Right kidney (tissue), 1 donor: ENCODE measurements around the gene UNC79.

Experiments
- DNase-seq: peaks from one replicate; pipeline ENCODE4 v3.0.0-alpha.2; 2016

The UNC79 gene

DNA sequence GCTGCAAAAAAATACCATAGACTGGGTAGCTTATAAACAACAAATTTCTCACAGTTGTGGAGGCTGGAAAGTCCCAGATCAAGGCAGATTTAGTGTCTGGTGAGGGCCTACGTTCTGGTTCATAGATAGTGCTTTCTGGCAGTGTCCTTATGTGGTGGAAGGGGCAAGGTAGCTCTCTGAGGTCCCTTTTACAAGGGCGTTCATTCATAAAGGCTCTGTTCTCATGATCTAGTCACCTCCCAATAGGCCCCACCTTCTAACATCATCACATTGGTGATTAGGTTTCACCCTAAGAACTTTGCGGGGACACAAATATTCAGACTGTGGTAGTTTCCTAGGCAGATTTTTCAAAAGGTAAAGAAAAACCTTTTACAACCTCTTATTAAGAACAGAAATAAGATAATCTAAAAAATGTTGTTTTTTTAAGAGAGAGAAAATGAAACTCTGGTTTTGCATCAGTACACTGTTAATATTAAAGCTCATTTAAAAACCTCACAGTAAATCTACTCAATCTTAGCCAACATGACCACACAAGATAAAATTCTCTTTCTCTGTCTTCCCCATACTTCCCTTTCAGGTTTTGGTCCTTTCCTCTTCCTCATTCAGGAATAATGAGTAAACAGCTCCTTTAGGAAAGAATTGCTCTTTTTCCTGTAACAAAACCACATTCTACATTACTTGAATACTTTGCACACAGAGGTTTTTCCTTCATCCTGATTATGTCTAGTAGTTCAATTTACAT lies 117.5 kb downstream of the UNC79 start:
- no peak for DNase-seq

DNA sequence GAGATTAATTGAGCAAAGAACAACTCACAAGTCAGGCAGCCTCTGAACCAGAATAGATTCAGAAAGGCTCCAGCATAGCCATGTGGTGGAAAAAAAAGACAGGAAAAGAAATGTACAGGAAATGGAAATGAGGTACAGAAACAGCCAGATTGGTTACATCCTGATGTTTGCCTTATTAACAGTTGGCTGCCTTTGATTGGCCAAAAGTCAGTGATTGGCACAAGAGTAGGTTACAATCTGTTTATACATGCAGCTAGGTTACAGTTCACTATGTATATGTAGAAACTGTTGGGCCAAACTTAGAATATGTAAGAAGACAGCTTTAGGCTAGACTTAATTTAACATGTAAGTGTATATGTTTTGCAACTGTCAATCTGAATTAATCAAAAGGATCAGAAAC lies 118.9 kb downstream of the UNC79 start:
- DNase-seq: no peak

DNA sequence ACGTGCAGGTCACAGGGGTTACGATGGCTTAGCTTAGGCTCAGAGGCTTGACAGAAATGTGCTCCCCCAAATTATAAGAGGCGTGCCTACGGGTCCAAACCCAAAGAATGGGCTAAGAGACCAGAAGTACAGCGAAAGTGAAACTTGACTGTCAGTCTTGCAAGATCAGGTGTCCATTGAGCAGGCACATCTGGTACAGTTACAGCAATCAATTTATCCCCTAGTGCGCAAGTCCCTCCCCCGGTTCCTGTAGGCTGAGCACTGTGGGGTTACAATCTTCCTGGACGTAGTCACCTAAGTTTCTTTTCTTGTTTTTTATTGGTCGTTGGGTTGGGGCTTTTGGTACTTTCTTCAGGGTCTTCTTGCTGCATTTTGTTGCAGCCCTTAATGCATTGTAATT lies 134.2 kb downstream of the UNC79 start:
- no peak for DNase-seq

DNA sequence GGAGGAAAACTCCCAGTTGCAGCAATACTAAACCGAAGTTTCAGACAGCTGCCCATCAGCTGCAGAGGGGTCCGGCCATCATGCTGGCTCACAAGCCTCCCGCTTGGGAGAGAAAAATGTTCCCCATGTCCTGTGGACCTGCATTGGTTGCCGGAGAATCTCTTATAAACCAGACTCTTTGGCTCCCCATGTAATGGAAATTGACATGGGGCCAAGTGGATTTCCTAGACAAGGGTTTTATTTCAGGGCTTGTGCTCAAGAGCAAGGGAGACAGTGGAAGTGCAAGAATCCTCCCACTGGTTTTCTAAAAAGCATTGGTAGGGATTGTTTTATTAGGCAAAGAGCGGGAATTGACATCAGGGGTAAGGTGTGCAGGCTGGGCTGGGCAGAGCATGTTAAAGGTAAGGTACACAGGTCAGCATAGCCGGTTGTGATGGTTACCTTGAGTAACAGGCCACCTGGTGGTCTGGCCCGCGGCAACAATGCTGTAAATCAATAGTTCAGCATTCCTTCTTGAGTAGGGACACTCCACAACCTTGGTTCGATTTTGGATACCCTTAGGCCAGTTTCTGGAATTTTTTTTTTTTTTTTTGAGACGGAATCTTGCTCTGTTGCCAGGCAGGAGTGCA lies 135.4 kb downstream of the UNC79 start:
- no peak for DNase-seq

DNA sequence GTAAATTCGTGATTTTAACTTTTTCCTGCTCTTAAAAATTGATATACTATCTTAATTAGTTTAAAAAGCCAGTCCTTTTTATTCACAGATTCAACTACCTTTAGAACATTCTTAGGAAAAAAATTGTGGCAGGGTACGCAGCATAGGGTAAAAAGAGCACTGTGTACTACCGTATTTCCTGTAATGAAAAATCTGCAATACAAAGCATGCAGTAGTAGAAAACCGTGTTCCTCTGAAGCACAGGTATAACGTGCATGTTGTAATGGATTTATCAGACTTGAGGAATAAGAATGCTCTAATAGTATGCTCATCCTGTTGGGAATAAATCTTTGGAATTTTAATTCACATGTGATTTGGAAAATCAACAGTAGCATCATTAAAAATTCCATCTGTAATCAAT lies 140.5 kb downstream of the UNC79 start:
- DNase-seq: no peak

DNA sequence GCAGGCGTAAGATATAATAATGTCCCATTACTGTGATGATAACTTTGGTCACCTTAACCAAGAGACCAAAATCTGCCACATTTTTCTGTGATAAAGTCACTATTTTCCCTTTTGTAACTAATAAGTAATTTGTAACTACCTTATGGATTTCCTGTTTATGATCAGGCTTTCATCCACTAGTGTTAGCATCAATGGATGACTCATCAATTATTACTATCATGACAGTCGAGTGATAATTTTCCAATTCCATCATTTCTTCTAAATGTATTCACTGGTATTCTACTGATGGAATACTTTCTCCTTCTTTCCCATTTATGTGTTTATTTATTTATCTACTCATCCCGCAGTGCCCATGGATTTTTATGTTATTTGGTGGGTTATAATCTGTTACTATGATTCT lies 148.4 kb downstream of the UNC79 start:
- DNase-seq: no peak

DNA sequence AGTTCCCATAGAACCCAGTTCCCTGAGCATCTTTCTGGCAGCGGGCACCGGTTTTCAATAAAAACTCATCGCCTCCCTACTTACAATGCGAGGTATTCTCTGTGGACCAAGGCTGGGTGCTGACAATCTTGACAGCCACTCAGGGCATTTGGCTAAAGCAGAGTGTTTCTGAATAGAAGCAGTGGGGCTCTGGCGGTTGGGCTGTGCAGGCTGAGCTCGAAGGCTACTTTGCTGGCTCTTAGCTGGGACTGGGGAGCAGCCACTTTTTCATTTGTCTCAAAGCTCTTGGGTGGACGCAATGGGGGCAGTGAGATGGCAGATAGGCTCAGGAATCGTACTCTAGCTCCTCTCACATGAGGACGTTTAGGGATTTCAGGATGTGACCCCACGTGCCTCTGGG lies 151.8 kb downstream of the UNC79 start:
- DNase-seq: no peak

DNA sequence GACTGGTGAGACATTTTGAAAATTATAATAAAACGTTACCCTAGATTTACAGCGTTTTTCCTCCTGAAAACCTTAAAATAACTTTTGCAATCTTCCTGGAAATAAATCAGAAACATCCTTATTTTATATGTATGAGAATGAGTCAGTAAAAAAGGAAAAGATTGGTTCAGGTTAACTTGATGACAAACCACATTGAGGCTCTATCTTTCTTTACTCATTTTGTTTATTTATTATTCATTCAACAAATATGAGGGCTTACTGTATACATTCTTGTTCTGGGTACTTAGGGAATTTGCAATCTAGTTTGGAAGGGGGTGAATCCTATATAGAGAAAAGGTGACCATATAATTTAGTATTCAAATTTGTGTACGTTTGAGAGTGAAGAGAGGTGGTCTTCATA lies 156.6 kb downstream of the UNC79 start:
- no peak for DNase-seq

DNA sequence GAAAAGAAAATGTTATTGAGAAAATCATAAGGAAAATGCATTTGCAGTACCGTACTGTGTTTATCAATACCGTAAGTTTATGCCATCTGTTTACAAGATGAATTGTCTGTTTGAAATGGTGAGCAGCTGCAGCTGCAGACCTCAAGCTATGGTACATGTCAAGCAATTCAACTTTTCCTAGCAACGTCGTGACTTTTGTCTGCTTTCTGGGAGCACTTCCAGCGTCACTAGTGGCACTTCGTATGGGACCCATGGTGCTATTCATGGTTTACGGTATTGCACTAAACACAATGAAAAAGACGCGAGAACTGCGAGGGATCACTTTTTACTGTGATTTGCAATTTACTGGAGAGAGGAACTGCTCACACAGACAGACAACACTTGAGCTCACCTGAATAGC lies 160.8 kb downstream of the UNC79 start:
- no peak for DNase-seq

DNA sequence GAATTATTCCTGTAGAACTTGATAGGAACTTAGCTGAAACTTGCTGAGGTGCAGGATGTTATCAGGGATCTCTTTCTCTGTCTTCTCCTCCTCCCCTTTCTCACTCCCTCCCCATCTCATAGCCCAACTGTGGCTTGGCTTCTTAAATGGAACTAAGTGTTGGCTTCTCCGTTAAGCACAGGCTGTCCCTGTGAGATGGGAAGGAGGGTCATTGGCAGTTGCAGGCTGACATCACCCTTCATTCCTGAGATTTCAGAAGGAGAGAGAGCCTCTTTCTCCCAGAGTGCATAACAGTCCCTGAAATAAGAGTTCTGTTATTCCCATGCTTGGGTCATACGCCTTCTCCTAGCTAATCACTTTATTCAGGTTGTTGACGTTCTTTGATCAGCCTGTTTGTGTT lies 162.0 kb downstream of the UNC79 start:
- DNase-seq: no peak

DNA sequence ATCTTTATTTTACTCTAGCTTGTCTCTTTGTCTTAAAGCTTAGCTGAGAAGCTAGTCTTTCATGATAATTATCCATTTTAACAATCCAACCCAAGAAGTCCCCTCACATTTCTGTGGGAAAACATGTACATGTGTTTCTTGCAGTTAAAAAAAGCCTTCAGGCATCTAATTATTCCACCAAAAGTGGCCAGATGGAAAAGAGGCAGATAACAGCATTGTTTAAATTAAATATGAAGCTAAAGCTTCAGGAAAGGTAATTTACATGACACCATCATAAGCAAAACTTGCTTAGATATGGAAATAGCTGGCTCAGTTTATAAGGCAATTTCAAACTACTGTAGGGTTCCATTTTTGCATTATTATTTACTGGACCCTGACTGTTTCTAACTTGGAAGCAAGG lies 175.4 kb downstream of the UNC79 start:
- no peak for DNase-seq

DNA sequence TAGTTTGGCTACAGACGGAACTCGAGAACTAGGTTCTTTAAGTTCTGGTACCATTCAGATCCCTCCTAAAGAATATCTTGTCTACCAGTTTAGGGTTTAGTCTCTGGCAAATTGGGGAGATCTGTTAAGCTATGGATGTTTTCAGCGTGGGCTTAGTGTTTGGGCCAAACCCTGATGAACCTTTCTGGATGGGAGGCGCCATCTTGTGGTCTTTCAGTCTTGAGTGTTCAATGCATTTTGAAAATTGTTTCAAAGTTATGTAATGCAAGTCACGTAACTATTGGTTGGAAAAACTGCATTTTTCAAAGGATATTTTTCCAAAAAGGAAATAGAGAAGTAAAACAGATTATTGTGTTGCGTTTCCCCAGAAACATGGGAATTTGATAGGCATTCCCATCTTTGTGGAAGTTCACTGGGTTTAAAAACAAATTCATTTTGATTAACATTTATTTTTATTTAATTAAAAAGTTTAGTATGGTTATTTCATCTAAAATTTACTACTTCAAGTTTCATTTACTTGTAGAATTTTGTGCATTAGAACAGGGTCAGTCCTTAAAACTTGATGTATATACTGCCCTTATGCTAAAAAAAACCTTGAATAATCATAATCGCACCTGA lies 188.5 kb downstream of the UNC79 start:
- DNase-seq: peak; percentile 3

DNA sequence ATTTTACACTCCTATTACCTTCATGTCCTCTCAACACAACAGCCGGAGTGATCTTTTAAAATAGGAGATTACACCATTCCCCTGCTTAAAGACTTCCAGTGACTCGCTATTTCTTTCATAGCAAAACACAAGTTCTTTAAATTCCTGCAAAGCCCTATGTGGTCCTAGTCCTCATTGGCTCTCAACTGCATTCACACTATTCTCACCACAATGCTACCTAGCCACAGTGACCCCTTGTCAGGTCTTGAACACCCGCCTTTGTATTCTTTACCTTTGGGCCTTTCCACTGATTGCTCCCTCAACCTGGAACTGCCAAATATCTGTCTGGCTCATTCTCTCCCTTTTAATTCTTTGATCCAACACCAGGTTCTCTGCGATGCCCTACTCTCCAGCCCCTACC lies 197.3 kb downstream of the UNC79 start:
- DNase-seq: no peak

DNA sequence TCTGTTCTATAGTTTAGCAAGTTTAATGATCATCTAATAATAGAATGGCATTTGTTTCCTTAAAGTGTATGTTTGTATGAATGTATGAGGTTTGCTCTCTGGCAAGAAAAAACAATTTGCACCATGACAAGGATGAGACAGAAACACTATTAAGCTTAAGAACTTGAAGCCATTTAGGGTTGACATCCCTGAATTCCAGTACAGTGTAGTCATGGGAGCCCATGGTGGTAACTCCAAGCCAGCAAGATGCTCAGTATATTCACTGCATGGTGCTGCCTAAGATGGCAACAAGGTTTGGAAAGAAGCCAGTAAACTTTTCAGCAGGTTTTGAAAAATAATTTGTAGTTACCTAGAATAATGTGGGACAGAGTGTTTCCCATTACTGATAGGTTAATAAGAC lies 198.9 kb downstream of the UNC79 start:
- no peak for DNase-seq

DNA sequence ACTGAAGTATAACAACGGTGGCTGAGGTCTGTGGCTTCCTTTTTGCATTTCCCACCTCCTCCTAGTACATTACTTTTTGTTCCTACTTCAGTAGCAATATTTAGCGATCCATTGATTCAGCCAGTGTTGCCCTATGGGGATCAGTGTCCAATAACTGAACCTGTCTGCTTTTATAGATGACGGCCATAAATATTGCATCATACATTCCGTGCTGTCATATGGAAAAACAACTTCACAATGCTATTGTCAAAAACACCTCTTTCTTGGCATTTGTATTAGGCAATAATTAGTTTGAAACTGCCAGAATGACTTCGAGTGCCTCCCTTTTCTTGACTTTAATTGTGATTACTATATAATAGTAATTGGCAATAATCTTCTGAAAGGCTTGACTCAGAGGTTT lies 208.1 kb downstream of the UNC79 start:
- no peak for DNase-seq

DNA sequence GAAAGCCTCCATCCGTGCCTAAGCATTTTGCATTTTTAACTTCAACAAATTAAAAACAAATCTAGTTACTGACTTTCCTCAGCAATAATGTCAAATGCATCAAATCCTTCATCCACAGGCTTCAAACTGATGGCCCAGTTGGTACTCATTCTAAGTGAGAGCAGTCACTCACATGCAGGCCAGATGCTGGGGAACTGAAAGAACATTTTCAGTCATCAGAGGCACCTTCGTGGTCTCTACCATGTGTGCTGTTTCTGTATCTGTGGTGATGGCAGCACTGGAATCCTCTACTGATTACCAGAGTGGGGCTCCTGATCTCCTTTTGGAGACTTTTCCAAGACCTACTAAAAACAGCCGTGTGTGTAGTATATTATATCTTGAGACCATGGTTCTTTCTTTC lies 212.4 kb downstream of the UNC79 start:
- DNase-seq: no peak

DNA sequence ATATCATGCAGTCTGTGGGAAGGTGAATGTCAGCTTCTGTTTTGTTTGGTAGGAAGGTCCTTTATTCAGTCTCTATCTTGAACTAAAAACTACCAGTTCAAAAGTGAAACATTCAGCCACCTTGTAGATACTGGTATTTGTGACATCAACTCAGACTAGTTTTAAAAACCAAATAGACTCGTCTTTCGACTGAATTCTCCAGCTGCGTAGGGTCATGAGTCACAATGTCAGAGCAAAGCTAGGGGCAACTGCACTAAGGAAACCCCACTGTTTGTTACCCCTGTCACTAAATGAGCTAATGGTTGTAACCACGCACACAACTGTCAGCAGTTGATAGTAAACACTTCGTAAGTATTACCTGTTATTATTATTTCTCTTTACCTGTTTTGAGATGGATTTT lies 212.9 kb downstream of the UNC79 start:
- no peak for DNase-seq

DNA sequence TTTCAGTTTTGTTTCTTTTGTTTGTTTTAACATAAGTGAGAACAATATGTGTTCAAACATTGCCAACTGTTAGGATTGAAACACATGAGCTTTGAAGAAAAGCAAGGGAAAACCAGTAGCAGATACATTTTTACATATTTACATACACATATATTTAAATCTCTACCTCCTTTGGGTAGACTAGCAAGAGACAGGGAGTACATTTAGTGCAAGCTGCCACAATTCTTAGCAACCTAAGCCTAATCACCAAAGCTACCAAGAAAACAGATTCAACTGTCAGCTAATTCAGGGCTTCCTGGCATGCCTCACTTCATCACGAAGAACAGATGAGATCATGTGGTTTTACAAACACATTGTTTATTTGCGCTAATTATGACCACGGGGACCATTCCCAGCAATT lies 214.5 kb downstream of the UNC79 start:
- no peak for DNase-seq

DNA sequence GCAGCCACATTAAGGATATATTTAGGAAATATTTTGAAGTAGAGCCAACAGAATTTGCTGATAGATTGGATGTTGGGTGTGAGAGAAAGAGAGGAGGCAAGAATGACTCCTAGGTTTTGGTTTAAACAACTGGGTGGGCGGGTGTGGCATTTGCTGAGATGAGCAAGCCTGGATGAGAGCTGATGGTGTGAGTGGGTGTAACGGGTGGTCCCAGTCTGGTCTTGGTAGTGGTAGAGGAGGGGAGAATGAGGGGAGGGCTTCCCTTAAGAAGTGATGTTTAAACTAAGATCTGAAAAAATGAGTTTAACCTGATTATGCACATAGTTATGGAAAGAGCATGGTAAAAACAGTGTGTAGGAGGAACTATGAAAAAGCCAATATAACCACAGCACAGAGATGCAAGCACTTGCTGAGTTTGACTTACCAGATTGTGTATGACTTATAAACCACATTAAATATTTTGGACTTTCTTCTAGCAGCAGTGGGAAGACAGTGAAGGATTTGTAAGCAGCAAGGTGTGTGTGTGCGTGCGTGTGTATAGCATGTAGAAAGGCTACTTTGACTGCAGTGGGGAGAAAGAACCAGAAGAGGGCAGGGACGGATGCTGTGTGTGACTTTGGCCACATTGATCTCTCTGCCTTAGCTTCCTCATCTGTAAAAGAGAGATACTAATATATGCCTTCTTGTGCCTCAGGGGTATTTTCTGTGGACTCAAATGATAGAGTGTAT lies 217.9 kb downstream of the UNC79 start:
- DNase-seq: no peak

DNA sequence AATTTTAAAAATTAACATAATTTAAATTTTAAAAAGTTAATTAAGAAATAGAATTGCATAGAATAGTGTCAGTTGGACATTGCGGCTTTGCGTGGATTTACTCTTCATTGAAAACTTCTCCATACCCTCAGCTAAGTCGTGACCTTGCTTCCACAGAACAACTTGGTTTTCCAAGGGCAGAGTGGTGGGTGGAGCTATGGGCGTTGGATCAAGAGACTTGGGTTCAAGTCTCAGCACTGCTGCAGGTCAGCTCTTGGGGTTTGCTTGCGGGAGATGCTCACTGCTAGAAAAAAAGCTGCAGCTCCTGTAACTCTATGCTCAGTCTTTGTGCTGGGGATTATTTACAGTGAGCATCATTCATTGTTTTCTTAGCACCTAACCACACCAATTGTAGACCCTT lies 223.9 kb downstream of the UNC79 start:
- peak; percentile 7 for DNase-seq

DNA sequence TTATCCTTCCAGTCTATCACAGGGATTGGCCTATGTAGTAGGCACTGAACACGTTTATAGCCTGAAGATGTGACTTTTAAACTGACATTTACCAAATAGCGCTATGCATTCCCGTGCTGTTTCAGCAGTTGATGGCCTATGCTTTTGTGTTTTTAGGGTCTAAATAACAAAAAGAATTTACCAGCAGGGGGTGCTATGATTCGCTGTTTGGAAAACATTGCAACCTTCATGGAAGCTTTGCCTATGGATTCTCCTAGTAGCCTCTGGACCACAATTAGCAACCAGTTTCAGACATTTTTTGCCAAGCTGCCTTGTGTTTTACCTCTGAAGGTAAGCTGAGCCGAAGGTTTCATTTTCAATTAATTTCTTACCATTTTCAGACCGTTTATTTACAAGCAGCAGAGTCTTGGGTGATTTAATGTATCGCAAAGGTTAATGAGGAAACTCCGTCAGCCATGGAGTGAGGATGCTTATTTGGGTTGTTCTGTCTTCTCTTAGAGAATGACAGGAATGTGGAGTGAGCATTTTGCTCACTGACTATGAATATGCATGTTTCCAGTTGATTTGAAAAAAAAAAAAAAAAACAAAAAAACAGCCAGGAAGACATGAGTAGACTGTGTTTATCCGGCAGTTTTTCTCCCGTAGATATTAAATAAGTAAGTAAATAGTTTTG lies 224.5 kb downstream of the UNC79 start:
- peak; percentile 22 for DNase-seq

DNA sequence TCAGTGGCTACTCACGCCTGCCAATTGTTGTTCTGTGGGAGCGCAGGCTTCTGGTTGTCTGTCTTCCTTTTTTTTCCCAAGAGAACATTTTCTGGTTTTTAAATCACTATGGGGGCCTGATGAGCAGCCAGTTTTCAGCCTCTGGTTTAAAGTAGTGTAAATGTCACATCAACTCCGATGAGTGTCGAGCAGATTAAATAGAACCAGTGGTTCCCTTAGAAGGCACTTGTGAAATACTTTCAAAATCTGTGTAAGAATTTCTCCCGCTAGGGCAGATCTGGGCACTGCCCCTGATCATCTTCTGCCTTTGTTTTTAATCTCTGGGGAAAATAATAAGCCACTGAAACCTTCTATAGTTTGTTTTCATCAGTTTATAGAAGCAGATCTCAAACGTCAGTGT lies 227.1 kb downstream of the UNC79 start:
- no peak for DNase-seq

DNA sequence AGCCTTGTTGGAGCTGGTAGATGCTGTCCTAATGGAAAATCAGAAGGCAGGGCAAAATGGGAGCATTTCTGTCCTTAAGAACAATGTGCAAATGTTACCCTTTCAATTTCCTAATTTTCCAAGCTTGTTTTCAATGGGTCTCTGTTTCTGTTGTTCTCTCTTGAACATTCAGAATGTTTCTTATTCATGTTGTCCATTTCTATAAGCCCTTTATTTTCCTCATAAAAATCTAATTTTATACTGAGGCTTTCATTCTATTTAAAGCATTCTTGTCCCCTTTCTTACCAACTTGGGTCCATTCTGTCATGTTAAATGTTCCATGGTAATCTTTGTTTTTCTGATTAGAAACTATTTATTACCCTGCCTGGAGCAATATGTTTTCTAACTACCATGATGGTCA lies 232.6 kb downstream of the UNC79 start:
- no peak for DNase-seq
